K562 (cell line): ENCODE data around the gene DNAJB11. TPM values are rescaled to one million over a fixed set of nuclear protein-coding genes. Genes with fewer than 3 reads are reported as not detected.
A peak's percentile ranks its signal among the peaks of the same experiment; 100 is the strongest.

ENCODE experiments used
- CBFA2T2 ChIP-seq: fragments of 450-650 bp; conservative IDR thresholded peaks from 2 replicates; pipeline ENCODE4 v1.6.1; 2017; ENCODE audit warnings: mild to moderate bottlenecking
- DEAF1 ChIP-seq: fragments of 450-650 bp; formaldehyde crosslinking; IDR thresholded peaks from 2 replicates; pipeline ENCODE4 v1.4.0; 2020; ENCODE audit warnings: mild to moderate bottlenecking, moderate library complexity
- HNRNPUL1 ChIP-seq: fragments of 200-400 bp; formaldehyde crosslinking; IDR thresholded peaks from 2 replicates; pipeline ENCODE4 v1.6.1; 2017; ENCODE audit warnings: low read length
- L3MBTL2 ChIP-seq: fragments of 450-650 bp; IDR thresholded peaks from 2 replicates; pipeline ENCODE4 v1.6.1; 2016; ENCODE audit warnings: mild to moderate bottlenecking, moderate library complexity
- SMARCC2 ChIP-seq: fragments of 450-650 bp; IDR thresholded peaks from 2 replicates; pipeline ENCODE4 v1.6.1; 2017; ENCODE audit warnings: antibody characterized with exemption, moderate library complexity, mild to moderate bottlenecking, low read depth
- ZNF384 ChIP-seq: IDR thresholded peaks from 2 replicates; pipeline ENCODE4 v1.6.1; 2012; ENCODE audit warnings: low read depth, low read length, improper control_type of control experiment
- polyA plus RNA-seq, 8 experiments: library from polyadenylated mRNA; depleted of rRNA in 4 of 8; stranded (reverse) in 5 of 8; unstranded in 3 of 8; fragments of >200 nt; fragmentation: Nextera tagmentation in 2 of 8; fragmentation: Illumina TruSeq in 1 of 8; extraction: Ambion mirVana in 2 of 8; extraction: Trizol in 1 of 8; gene quantifications; 2 replicates each; pipeline versions ENCODE4 v1.2.1 to v1.2.3, GENCODE V29; 2011 to 2014; ENCODE audit warnings: inconsistent platforms in 1 of 8, missing spikeins in 1 of 8
- total RNA-seq, 7 experiments: library from RNA; depleted of rRNA in 6 of 7; stranded (reverse); fragments of >200 nt in 6 of 7; fragmentation: Illumina TruSeq in 2 of 7; extraction: Trizol in 2 of 7; gene quantifications; 2 replicates each; pipeline versions ENCODE4 v1.2.1 to v1.2.3, GENCODE V29; 2011 to 2021; ENCODE audit warnings: low replicate concordance in 1 of 7
- TF ChIP-seq, protein P1 (sequence below), 2 experiments: fragments of 450-650 bp; IDR thresholded peaks; 2 replicates each; pipeline ENCODE4 v1.6.1; 2016; ENCODE audit warnings: mild to moderate bottlenecking in 2 of 2, borderline replicate concordance in 1 of 2, low read depth in 1 of 2, moderate library complexity in 1 of 2

Gene DNAJB11
- total and polyA plus RNA-seq, 9 of the 15 experiments (the other 6 are each of a cell fraction or from before 2014, with no cell fraction given), result 14.8 to 74.7 (median 63.8) TPM

GRCh38 chr3:186589121-186589520, 18.6 kb downstream of the DNAJB11 start (continued):
- peak; percentile 40; the same call in 1 of the 2 replicates for TF ChIP-seq DEAF1 (CRISPR knock-in tag)
- no peak for TF ChIP-seq L3MBTL2
- peak; percentile 98 for TF ChIP-seq ZNF384
- no peak for TF ChIP-seq HNRNPUL1
- no peak for TF ChIP-seq CBFA2T2
- no peak for TF ChIP-seq SMARCC2
- TF ChIP-seq, protein P1, sequence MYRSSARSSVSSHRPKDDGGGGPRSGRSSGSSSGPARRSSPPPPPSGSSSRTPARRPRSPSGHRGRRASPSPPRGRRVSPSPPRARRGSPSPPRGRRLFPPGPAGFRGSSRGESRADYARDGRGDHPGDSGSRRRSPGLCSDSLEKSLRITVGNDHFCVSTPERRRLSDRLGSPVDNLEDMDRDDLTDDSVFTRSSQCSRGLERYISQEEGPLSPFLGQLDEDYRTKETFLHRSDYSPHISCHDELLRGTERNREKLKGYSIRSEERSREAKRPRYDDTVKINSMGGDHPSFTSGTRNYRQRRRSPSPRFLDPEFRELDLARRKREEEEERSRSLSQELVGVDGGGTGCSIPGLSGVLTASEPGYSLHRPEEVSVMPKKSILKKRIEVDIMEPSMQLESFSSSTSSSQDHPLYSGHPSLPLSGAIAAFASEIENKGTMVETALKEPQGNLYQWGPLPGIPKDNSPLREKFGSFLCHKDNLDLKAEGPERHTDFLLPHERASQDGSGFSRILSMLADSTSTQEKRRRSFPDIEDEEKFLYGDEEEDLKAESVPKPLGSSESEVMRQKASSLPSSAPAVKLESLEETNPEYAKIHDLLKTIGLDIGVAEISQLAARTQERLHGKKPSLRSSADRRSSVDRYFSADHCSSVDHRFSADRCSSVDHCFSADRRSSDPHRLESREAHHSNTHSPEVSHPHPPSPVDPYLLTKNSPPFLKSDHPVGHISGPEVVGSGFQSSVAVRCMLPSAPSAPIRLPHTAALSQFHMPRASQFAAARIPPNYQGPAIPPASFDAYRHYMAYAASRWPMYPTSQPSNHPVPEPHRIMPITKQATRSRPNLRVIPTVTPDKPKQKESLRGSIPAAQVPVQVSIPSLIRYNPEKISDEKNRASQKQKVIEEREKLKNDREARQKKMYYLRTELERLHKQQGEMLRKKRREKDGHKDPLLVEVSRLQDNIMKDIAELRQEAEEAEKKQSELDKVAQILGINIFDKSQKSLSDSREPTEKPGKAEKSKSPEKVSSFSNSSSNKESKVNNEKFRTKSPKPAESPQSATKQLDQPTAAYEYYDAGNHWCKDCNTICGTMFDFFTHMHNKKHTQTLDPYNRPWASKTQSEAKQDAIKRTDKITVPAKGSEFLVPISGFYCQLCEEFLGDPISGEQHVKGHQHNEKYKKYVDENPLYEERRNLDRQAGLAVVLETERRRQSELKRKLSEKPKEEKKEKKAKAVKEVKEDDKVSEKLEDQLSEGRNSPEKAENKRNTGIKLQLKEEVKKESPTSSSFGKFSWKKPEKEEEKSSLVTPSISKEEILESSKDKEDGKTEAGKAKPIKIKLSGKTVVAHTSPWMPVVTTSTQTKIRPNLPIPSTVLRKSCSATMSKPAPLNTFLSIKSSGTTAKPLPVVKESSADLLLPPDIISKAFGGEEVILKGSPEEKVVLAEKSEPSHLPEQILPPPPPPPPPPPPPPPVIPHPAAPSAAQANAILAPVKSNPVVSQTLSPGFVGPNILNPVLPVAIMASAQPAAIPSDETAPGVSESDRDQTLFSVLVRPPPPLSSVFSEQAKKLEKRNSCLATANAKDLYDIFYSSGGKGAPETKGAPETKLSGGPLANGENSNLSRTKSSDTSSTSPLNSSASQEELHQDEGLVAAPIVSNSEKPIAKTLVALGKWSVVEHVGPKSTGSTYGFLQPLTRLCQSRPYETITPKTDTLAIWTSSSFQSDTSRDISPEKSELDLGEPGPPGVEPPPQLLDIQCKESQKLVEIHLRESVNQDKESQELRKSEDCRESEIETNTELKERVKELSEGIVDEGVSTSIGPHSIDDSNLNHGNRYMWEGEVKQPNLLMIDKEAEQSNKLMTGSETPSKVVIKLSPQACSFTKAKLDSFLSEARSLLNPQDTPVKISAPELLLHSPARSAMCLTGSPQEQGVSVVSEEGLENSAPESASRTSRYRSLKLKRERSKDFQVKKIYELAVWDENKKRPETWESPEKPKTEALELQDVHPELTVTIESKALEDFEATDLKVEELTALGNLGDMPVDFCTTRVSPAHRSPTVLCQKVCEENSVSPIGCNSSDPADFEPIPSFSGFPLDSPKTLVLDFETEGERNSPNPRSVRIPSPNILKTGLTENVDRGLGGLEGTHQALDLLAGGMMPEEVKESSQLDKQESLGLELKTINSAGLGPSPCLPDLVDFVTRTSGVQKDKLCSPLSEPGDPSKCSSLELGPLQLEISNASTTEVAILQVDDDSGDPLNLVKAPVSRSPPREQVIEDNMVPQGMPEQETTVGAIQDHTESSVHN (IDR thresholded peaks at IDR 0.05; ENCODE audit: borderline replicate concordance in 1 of 2, low read depth in 1 of 2), result no peak
- TF ChIP-seq, all 486 proteins: peak for 10
